ENCODE measurements around the gene GDI1.

GDI1 gene

DNA sequence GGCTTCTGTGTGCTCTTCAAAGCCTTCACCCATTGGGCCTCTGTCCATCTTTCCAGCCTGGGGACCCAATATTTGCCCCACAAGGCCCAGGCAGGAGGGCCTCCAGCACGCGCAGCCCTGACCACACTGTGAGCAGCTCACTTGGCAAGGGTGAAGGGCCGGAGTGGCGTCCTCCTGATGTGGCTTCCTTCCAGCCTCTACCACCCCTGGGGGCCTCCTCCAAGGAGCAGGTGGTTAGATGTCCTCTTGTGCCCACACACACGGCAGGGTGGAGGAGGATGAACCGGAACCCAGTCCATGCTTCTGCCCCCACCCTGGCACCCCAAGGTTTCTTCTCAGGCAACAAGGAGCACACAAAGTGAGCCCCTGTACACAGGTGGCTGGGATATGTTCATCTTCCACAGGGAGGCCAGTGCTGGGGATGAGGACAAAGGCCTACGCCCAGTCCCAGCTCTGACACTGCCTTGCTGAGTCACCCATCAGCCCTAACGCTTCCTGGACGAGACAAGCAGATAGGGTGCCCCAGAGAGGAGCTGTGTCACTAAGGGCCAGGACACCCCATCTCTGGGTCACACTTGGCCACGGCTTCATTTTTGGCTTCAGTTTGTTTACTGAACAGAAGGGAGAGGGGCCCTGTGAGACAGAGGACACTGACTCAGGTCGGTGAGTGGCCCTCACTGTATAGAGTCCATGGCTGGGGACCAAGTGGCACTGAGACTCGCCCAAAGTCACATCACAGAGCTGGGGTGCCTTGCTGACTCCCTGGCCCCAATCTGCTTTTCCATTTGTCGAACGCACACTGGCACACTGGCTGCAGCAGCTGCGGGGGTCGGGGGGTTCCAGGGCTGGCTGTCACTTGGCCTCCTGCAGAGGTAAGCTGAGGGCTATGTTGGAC lies 47.5 kb downstream of the GDI1 start:
- no peak for DNase-seq

DNA sequence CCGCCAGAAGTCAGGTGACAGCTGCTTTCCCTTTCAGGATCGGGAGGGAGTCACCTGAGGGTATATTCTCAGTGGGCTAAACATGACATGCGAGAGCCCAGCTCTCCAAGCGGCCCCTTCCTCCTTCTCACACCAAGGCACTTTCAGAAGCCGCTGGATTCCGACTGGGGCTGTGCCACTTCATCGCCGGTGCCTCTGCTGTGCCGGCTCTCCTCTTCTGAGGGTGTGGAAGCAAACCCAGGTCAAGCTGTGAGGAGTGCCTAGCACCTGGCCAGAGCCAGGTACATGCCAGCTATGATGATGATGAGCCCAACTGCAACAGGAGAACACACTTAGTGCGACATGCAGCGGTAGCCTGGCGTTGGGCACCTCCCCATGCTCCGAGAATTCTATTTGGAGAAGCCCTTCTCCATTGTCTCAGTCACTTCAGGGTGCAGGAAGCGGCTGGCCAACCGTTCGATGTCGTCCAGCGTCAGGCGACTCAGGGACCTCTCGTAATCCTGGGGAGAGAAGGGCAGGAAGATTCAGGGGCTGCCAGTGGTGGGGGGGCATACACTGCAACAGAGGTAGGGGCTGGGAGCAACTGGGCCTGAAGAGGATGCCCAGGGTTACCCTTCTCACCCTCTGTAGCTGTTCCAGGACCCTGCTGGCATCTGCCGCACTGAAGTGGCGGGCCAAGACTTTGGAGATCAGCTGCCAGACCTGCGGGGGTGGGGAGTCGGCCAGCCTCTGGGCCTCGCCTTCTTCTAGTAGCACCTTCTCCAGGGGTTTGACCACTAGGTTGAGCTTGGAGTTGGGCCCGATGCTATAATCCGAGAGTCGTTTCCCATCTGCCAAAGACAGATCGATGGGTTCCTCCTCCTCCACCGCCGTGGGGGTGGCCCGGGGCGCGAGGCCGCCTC lies 48.4 kb downstream of the GDI1 start:
- no peak for DNase-seq

DNA sequence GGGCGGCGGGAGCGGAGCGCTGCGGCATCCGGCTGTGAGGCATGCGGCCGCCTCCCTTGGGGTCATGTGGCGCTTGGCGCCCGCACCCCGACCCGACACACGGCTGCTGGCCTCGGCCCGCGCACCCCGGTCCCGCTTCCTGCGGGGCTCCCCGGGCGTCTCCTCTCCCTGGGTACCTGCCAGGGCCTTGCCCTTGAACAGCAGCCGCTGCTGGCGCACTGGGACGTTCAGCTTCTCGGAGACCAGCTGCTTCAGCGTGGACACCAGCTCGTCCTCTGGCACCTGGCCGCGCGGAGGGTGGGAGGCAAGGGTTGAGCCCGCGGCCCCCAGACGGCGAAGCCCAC lies 49.1 kb downstream of the GDI1 start:
- no peak for DNase-seq

DNA sequence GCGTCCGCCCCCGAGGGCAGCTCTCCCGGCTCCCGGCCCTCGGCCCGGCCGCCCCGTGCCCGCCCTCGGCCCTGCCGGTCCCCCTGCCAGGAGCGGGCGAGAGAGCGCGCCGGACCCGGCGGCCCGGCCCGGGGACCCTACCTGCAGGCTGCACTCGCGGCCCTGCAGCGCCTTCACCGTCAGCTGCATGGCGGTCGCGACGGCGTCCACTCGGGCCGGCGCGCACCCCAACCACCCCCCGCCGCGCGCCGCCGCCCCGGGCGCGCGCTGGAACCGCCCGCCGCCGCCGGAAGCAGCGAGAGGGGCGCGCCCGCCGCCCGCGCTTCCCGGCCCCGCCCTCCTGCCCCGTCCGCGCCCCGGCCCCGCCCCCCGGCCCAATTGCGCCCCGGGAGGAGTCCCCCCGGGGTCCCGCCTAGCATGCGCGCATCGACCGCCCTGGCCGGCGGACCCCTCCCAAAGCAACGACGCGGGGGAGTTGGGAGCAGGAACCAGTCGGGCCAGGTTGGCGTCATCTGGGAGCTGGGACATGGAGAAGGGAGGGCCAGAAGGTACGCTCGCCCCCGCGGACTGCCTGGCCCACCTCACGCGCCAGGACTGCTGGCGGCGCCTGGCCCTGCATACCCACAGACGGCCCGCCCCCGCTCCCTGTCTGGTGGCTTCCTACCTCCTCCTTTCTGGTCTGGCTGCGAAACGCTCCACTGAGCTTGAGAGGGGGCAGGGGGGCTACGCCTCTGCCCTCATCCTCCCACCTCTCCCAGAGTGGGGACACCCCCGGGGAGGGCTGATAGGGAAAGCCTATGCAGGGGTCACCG lies 49.6 kb downstream of the GDI1 start, which contains the start of gene UBL4A:
UBL4A (minus strand) TSS at position 220 of the 812 bp plus-strand sequence; CDS start at position 189, 31 bp downstream.
- DNase-seq, result peak in 1 of 4 experiments; percentile 43

DNA sequence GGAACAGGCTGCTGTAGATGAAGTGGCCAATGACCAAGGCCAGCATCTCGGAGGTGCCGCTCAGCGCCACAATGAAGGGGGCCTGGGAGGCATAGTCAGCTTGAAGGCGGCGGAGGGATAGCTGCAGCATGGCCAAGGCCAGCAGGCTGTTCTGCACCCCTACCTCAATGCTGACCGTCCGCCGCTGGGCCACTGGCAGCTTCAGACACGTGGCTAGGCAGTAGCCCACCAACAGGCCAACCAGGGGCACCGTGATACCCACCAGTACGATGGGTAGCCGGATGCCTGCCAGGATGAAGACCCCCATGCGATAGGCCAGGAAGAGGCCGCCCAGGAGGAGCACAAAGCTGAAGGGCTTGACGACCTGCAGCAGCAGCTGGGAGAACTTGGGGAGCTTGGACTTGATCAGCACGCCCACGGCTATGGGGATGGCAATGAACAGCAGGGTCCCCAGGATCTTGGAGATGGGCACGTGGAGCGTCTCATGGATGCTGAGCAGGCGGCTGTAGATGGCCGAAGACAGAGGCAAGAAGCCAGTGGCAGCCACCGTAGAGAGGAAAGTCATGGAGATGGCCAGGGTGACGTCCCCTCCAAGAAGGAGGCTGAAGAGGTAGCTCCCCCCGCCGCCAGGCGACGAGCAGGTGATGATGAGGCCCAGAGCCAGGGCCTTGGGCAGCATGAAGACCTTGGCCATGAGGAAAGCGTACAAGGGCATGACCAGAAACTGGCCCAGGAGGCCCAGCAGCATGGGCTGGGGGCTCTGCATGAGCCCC lies 50.8 kb downstream of the GDI1 start:
- DNase-seq, result no peak

DNA sequence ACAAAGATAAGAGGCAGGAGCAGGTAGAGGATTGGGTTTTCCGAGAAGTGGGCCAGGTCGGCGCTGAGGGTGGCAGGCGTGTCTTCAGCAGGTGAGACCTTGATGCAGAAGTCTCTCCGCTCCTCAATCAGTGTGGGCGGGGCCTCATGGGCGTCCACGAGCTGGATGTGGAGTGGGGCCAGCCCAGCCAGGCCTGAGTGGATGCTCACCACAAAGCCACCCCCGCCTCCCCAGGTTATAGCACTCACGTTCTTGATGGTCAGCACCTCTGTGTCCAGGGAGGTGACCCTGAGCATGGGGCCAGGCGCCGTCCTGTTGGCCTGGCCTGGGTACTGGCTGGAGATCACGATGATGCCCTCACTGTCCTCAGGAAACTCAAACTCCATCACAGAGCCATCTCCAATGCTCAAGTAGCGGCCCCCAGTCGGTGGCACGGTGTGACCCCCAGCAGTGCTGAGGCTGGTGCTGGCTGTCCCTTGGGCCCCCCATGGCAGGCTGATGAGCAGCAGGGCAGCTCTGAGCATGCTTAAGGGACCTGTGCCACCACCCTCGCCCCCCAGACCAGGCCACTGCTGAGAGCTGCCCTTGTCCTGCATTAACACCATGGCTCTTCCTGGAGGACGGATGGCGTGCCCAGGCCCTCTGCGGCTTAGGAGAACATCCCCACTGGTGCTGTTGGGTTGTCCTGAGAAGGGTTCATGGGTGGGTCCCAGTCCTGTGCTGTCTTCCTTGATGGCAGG lies 51.6 kb downstream of the GDI1 start:
- DNase-seq, result no peak

DNA sequence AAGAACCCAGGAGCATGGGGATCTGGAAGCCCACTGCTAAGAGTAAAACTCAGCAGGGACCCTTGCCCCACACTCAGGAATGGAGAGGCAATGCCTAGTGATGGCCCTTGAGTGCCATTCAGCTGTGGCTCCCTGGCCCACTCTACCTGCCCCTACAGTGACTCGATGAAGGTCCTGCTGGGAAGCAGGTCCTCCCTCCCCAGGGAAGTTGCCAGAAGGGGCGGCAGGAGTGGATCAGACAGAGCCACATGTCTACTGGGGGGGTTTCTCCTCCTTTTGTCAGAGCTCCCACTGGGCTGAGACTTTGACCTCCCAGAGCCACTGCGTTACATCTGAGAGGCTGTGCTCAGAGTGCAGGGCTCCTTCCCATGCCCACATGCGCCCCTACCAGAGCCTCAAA lies 52.2 kb downstream of the GDI1 start:
- DNase-seq, result no peak

DNA sequence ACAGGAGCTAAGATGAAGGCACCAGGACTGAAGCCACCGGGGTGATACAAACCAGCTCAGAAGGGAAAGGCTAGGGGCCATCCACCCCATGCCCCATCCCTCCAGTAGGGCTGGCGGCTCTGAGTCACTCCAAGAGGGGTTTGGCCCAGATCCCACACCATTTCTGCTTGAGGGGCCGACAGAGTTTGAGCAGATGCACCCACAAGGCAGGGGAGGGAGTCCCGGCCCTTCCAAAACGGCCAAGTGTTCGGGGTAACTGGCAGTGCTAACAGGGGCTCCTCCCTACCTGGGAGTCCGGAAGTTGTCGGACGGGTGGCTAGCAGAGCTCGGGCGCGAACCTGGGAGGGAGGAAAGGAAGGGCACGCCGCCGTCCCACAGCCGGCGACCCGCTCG lies 53.1 kb downstream of the GDI1 start:
- no peak for DNase-seq

DNA sequence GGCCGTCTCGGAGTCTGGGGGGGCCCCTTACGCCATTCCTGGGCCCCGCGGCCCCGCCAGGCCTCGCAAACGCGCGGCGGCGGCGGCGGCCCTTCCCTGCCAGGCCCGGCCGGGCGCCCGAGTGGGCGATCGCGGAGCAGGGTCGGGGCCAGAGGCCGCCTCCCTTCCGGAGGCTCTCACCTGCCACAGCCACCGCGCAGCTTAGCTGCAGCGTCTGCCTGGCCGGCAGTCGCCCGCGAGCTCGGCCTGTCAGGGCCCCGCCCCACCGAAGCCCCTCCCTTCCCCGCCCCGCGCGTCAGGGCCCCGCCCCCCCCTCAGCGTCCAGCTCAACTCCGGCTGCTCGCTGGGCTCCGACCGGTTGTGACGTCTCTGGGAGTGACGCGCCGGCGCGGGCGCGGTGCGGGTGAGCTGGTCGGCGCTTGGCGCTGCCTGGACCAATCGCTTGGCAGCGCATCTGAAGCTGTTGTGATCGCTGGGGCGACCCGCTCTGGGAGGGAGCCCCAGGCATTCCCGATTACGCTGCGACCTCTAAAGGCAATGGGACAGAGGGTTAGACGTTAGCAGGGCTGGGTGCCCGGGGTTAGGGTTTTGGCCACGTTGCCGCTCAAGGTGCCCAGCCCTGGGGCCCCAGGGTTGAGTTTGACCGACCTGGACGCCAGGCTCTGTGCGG lies 53.6 kb downstream of the GDI1 start, which contains the start of gene SLC10A3:
SLC10A3 (minus strand) TSS at position 216 of the 670 bp plus-strand sequence. CDS start 1,689 bp downstream, outside the sequence.
- DNase-seq, result peak; percentile 58 to 77 (median 70)

Measured in activated naive CD4-positive, alpha-beta T cell (primary cell).